ENCODE measurements around the gene TMEM40.

TMEM40 gene

DNA sequence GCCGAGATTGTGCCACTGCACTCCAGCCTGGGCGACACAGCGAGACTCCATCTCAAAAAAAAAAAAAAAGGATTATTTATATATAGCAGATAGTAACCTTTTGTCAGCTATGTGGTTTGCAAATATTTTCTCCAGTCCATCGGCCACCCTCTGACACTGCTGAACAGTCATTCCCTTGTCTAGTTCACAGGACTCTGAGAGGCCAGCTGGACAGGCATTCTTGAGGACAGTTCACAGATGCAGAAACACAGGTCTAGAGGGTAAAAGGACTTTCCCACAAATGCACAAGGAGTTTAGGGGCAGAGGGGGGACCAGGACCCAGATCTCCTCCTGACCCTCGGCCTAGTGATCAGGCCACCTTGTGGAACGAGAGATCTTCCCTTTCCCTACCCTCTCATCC is 7.5 kb upstream of the TMEM40 start:
- ATAC-seq (ENCODE audit: insufficient read depth, low read depth) (no peak), DNase-seq (no peak)
- H3K9ac ChIP-seq (ENCODE audit: low read depth, low read length) = no peak overlapping the region
- H3K27me3 ChIP-seq (ENCODE audit: insufficient read depth, low read length, poor library complexity) = no peaks in the 10 kb centered on the region
- no peaks in the 10 kb centered on the region for H3K9me3 ChIP-seq (ENCODE audit: insufficient read depth, low read length, severe bottlenecking)
- no peaks in the 10 kb centered on the region for H4K20me1 ChIP-seq (ENCODE audit: insufficient read depth, low read length)
- no peak overlapping the region for H3K4me2 ChIP-seq (ENCODE audit: insufficient read depth, low read length)
- H2AFZ ChIP-seq (ENCODE audit: low read depth, low read length) = no peak overlapping the region
- no peak overlapping the region for H3K4me3 ChIP-seq (ENCODE audit: low read depth in 1 of 2, low read length in 2 of 2)
- no peaks in the 10 kb centered on the region for H3K79me2 ChIP-seq (ENCODE audit: insufficient read depth, low read length)
- no peaks in the 10 kb centered on the region for H3K36me3 ChIP-seq (ENCODE audit: insufficient read depth, low read length)
- H3K27ac ChIP-seq (ENCODE audit: low read length) = no peak overlapping the region
- no peak for TF ChIP-seq EZH2 (IDR thresholded peaks at IDR 0.05; ENCODE audit: borderline replicate concordance, low read depth, low read length, severe bottlenecking)
- TF ChIP-seq, protein P1, sequence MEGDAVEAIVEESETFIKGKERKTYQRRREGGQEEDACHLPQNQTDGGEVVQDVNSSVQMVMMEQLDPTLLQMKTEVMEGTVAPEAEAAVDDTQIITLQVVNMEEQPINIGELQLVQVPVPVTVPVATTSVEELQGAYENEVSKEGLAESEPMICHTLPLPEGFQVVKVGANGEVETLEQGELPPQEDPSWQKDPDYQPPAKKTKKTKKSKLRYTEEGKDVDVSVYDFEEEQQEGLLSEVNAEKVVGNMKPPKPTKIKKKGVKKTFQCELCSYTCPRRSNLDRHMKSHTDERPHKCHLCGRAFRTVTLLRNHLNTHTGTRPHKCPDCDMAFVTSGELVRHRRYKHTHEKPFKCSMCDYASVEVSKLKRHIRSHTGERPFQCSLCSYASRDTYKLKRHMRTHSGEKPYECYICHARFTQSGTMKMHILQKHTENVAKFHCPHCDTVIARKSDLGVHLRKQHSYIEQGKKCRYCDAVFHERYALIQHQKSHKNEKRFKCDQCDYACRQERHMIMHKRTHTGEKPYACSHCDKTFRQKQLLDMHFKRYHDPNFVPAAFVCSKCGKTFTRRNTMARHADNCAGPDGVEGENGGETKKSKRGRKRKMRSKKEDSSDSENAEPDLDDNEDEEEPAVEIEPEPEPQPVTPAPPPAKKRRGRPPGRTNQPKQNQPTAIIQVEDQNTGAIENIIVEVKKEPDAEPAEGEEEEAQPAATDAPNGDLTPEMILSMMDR (IDR thresholded peaks at IDR 0.05; ENCODE audit: borderline replicate concordance, extremely low read depth, low read length, poor library complexity, severe bottlenecking) = no peak
- no peaks in the 10 kb centered on the region for H3K4me1 ChIP-seq (ENCODE audit: insufficient read depth, low read length)

DNA sequence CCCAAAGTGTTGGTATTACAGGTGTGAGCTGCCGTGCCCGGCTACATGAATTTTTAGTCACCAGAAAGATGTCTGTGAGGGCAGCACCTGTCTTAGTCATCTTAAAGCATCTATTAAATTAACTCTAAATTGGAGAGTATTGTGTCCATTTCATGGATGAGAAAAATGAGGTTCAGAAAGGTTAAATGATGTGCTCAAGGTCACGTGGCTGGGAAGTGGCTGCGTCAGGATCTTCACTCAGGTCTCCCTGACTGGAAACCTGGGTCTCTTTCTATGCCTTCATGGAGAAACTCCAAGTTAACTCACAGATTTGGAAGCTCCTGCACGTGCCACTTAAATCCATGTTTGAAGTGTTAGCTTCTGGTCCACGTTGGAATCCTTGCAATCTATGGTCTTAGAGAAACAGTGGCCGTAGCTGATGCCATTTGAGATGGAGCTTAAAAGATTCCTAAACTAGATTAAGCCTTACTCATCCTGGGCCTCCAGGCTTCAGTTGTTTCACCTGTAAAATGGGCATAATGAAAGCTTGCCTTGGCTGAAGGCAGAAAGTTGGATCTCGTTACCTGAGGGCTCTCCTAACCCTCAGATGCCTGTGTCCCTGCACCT is 5.2 kb upstream of the TMEM40 start:
- Histone ChIP-seq H3K27ac (ENCODE audit: low read length) (no peak overlapping the region), H3K4me3 (ENCODE audit: low read depth in 1 of 2, low read length in 2 of 2) (no peak overlapping the region), H3K79me2 (ENCODE audit: insufficient read depth, low read length) (no peaks in the 10 kb centered on the region), H2AFZ (ENCODE audit: low read depth, low read length) (no peak overlapping the region), H3K4me2 (ENCODE audit: insufficient read depth, low read length) (no peak overlapping the region), H3K9me3 (ENCODE audit: insufficient read depth, low read length, severe bottlenecking) (no peaks in the 10 kb centered on the region), H3K4me1 (ENCODE audit: insufficient read depth, low read length) (no peaks in the 10 kb centered on the region), H4K20me1 (ENCODE audit: insufficient read depth, low read length) (no peaks in the 10 kb centered on the region), H3K9ac (ENCODE audit: low read depth, low read length) (no peak overlapping the region), H3K27me3 (ENCODE audit: insufficient read depth, low read length, poor library complexity) (no peaks in the 10 kb centered on the region), H3K36me3 (ENCODE audit: insufficient read depth, low read length) (no peaks in the 10 kb centered on the region)
- DNase-seq (no peak), ATAC-seq (ENCODE audit: insufficient read depth, low read depth) (no peak)
- no peak for TF ChIP-seq EZH2 (IDR thresholded peaks at IDR 0.05; ENCODE audit: borderline replicate concordance, low read depth, low read length, severe bottlenecking)
- TF ChIP-seq, protein P1 (IDR thresholded peaks at IDR 0.05; ENCODE audit: borderline replicate concordance, extremely low read depth, low read length, poor library complexity, severe bottlenecking) = no peak

GRCh38 chr3:12759693-12760565 is 870 bp upstream of the TMEM40 start:
- H4K20me1 ChIP-seq (ENCODE audit: insufficient read depth, low read length) = no peaks in the 10 kb centered on the region
- H3K4me3 ChIP-seq (ENCODE audit: low read depth in 1 of 2, low read length in 2 of 2) = no peak overlapping the region
- H3K4me2 ChIP-seq (ENCODE audit: insufficient read depth, low read length) = no peak overlapping the region
- H3K36me3 ChIP-seq (ENCODE audit: insufficient read depth, low read length) = no peaks in the 10 kb centered on the region
- H3K9ac ChIP-seq (ENCODE audit: low read depth, low read length) = no peak overlapping the region
- H3K79me2 ChIP-seq (ENCODE audit: insufficient read depth, low read length) = no peaks in the 10 kb centered on the region
- DNase-seq (no peak), ATAC-seq (ENCODE audit: insufficient read depth, low read depth) (no peak)
- H3K27me3 ChIP-seq (ENCODE audit: insufficient read depth, low read length, poor library complexity) = no peaks in the 10 kb centered on the region
- H3K27ac ChIP-seq (ENCODE audit: low read length) = no peak overlapping the region
- no peak overlapping the region for H2AFZ ChIP-seq (ENCODE audit: low read depth, low read length)
- TF ChIP-seq EZH2 (IDR thresholded peaks at IDR 0.05; ENCODE audit: borderline replicate concordance, low read depth, low read length, severe bottlenecking) = no peak
- TF ChIP-seq, protein P1 (IDR thresholded peaks at IDR 0.05; ENCODE audit: borderline replicate concordance, extremely low read depth, low read length, poor library complexity, severe bottlenecking) = no peak
- no peaks in the 10 kb centered on the region for H3K9me3 ChIP-seq (ENCODE audit: insufficient read depth, low read length, severe bottlenecking)
- H3K4me1 ChIP-seq (ENCODE audit: insufficient read depth, low read length) = no peaks in the 10 kb centered on the region
